Esophagus squamous epithelium (tissue), 5 donors: ENCODE measurements around the gene DOCK2. TPM values are rescaled to one million over a fixed set of nuclear protein-coding genes. Genes with fewer than 3 reads are reported as not detected.

Experiments
- DNase-seq: peaks from one replicate; lab custom pipeline; 2025; lab: John Stamatoyannopoulos, UW
- H3K27ac ChIP-seq, 4 donors: fragments of 200-600 bp; sonication (generic); one replicate each; pipeline ENCODE4 v1.5.1; 2016 to 2019; ENCODE audit warnings: mild to moderate bottlenecking in 1 of 4
- H3K27me3 ChIP-seq, 4 donors: fragments of 200-600 bp; sonication (generic); 1 replicate in 3 of 4; 2 replicates in 1 of 4; pipeline versions ENCODE4 v1.5.1 to v1.6.0; 2017 to 2021; ENCODE audit warnings: antibody characterized with exemption in 1 of 4
- H3K36me3 ChIP-seq, 3 donors: fragments of 200-600 bp; sonication (generic); one replicate each; pipeline ENCODE4 v1.5.1; 2016 to 2019
- H3K4me1 ChIP-seq, 3 donors: fragments of 200-600 bp; sonication (generic); one replicate each; pipeline ENCODE4 v1.5.1; 2017 to 2019
- H3K4me3 ChIP-seq, 4 donors: fragments of 200-600 bp; sonication (generic); 1 replicate in 3 of 4; 2 replicates in 1 of 4; pipeline ENCODE4 v1.5.1; 2016 to 2019; ENCODE audit warnings: mild to moderate bottlenecking in 2 of 4, moderate library complexity in 1 of 4
- H3K9me3 ChIP-seq, 3 donors: fragments of 200-600 bp; sonication (generic); one replicate each; pipeline ENCODE4 v1.5.1; 2016 to 2019
- POLR2A ChIP-seq, 4 donors: fragments of 450-650 bp; IDR thresholded peaks; one replicate each; pipeline ENCODE4 v1.6.1; 2017; ENCODE audit warnings: antibody characterized with exemption in 4 of 4, mild to moderate bottlenecking in 4 of 4, moderate library complexity in 3 of 4
- WGBS, 2 donors: methylation state at CpG; one replicate each; pipeline ENCODE4 v1.1.5; 2018; 5-methylcytosine and 5-hydroxymethylcytosine counted together
- intact Hi-C: fragments of 100-400 bp; cut with DNase I; formaldehyde crosslinking; loops from one replicate; pipeline ENCODE4 v1.15.0; 2022
- total RNA-seq, 4 donors: library from RNA; depleted of rRNA; stranded (reverse); fragments of >200 nt; gene quantifications; one replicate each; pipeline ENCODE4 v1.1.0, GENCODE V29; 2016
- TF ChIP-seq, protein P1 (sequence below), 6 experiments: fragments of 450-650 bp in 4 of 6; fragments of 200-600 bp in 2 of 6; sonication (generic) in 2 of 6; IDR thresholded peaks; one replicate each; pipeline ENCODE4 v1.5.1; 2016 to 2019; ENCODE audit warnings: antibody characterized with exemption in 6 of 6, mild to moderate bottlenecking in 4 of 6, moderate library complexity in 4 of 6
- donor health status: DM: yes; HTN: yes; CAD: no.

Gene DOCK2
- total RNA-seq, 4 donors from 2014 or later: 4.1 to 14.5 (median 10.0) TPM

DNA sequence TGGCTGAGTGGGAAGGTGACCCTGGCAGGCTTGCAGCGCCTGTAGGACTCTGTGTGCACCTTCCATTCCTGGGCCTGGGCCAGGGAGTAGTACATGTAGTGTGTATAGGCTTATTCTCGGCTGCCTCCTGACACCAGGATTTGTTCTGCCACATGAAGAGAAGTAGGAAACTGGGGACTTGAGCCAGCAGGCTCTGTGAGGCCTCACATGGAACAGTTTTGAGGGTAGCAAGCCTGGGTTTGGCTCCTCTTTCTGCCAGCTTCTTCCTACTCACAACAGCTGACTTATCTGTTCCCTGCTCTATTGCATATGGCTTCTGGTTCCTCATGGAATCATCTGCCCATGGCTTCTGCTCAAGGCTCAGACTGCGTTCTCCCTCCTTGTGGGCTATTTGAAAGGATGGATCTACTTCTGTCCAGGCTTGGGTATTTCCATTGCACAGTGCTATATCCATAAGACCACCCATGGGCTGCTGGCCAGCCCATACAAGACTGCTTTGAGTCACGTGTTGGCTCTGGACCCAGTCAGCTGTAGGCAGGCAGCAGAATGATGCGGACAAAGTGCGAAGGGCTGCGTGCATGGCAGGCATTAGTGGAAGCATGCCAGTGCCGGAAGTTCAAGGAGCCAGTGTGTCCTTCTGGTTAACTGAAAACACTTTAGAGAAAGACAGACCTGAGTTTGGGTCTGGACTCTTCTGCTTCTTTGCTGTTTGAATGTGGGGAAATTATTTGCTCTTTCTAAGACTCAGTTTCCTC, 354.2 kb downstream of the DOCK2 start:
- H3K27me3 ChIP-seq: no peaks in the 10 kb centered on the region
- intact Hi-C loops: no loop called here
- no peaks in the 10 kb centered on the region for H3K4me1 ChIP-seq
- H3K9me3 ChIP-seq: no peaks in the 10 kb centered on the region
- DNase-seq: no peak
- H3K4me3 ChIP-seq: no peak overlapping the region
- WGBS, 2 donors: 76 to 100% methylated on average over 1 to 7 of the region's 8 CpGs
- no peaks in the 10 kb centered on the region for H3K36me3 ChIP-seq
- no peak overlapping the region for H3K27ac ChIP-seq
- TF ChIP-seq POLR2A (IDR thresholded peaks at IDR 0.05): no peak
- TF ChIP-seq, protein P1, sequence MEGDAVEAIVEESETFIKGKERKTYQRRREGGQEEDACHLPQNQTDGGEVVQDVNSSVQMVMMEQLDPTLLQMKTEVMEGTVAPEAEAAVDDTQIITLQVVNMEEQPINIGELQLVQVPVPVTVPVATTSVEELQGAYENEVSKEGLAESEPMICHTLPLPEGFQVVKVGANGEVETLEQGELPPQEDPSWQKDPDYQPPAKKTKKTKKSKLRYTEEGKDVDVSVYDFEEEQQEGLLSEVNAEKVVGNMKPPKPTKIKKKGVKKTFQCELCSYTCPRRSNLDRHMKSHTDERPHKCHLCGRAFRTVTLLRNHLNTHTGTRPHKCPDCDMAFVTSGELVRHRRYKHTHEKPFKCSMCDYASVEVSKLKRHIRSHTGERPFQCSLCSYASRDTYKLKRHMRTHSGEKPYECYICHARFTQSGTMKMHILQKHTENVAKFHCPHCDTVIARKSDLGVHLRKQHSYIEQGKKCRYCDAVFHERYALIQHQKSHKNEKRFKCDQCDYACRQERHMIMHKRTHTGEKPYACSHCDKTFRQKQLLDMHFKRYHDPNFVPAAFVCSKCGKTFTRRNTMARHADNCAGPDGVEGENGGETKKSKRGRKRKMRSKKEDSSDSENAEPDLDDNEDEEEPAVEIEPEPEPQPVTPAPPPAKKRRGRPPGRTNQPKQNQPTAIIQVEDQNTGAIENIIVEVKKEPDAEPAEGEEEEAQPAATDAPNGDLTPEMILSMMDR (IDR thresholded peaks at IDR 0.05): no peak

DNA sequence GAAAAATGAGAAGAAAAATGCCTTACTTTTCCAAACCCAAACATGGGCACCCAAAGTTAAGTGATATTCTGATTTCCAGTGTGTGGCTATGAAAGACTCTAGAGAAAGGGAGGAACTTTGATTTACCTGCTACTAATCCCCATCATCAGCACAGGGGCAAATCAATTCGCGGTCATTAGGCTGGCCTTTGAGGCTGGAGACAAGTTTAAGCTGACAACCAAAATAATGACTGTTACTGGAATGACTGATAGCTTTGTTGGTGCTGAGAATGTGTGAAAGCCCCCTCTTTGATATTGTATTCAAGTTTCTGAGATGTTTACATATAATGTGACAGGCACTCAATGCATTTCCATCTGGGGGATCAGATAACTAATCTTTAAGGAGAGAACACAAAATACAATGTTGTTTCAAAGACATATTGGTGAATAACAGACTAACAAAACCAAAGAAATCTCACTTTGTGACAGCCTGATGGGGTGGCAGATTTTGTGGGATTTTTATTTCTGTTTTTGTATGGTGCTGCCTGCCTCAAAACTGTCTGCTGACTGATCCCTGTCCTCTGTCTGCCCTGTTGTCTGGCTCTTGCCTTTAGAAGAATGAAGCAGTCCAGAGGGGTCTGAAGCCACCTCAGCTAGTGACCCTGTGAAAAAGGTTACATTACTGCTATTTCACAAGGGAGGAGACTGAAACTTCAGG, 355.9 kb downstream of the DOCK2 start:
- Histone ChIP-seq H3K36me3 (no peaks in the 10 kb centered on the region), H3K4me1 (no peaks in the 10 kb centered on the region), H3K4me3 (no peak overlapping the region), H3K9me3 (no peaks in the 10 kb centered on the region), H3K27me3 (no peaks in the 10 kb centered on the region), H3K27ac (no peak overlapping the region)
- TF ChIP-seq, protein P1 (IDR thresholded peaks at IDR 0.05): no peak
- no peak for TF ChIP-seq POLR2A (IDR thresholded peaks at IDR 0.05)
- WGBS, 2 donors: 38 to 68% methylated on average over 2 of the region's 2 CpGs
- intact Hi-C loops: no loop called here
- no peak for DNase-seq

DNA sequence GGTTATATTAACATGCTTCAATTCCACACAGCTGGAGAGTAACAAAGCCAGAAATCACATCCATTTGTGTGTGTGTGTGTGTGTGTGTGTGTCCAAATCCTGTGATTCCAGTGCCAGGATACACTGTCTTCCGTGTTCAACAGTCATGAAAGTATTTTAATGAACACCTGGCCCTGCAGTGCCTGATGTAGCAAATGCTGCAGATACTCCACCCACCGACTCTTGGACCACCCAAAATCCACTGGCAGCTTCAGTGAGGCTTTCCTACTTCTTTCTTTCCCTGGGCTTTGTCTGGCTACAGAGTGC, 356.4 kb downstream of the DOCK2 start:
- intact Hi-C loops: no loop called here
- no peak overlapping the region for H3K27ac ChIP-seq
- no peaks in the 10 kb centered on the region for H3K36me3 ChIP-seq
- H3K4me1 ChIP-seq: no peaks in the 10 kb centered on the region
- DNase-seq: no peak
- WGBS, 2 donors: 24 to 67% methylated on average over 2 of the region's 2 CpGs
- H3K4me3 ChIP-seq: no peak overlapping the region
- no peak for TF ChIP-seq POLR2A (IDR thresholded peaks at IDR 0.05)
- TF ChIP-seq, protein P1 (IDR thresholded peaks at IDR 0.05): no peak
- no peaks in the 10 kb centered on the region for H3K9me3 ChIP-seq
- no peaks in the 10 kb centered on the region for H3K27me3 ChIP-seq

DNA sequence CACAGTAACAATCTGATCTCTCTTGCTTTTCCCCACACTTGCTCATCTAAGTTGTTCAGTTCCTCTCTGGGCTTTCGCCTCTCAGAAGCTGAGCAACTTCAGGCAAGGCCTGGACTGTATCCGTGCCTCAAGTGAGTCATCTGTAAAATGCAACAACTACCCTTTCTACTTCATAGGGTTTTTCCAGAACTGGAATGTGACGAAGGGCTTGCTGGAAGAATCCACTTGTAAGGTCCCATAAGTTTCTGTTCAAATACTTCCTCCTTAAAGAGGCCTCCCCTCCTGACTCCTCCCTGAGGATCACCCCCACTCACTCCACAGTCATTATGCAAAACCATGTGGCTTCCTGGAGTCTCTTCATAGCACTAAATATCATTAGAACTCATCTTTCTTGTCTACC, 360.7 kb downstream of the DOCK2 start:
- DNase-seq: no peak
- intact Hi-C loops: no loop called here

DNA sequence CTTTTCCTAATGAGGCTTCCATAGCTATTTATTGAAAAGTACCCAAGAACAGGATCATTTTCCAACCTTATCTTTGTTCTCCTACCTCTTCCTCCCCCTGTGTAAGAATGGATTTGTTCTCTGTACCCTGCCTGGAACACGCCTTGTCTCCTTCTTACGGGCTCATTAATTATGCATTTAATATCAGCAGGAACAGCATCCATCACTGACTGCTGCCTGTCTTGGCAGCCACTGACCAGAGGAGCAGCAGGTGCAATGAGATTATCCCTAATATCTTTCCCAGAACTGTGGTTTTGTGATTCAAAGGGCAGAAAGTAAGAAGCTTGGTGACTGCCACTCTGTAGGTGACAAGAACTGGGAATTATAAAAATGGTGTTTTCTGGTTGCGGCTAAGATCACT, 362.5 kb downstream of the DOCK2 start:
- intact Hi-C loops: no loop called here
- WGBS, 2 donors: 84 to 90% methylated on average over 3 of the region's 3 CpGs
- H3K36me3 ChIP-seq: no peaks in the 10 kb centered on the region
- TF ChIP-seq POLR2A (IDR thresholded peaks at IDR 0.05): no peak
- TF ChIP-seq, protein P1 (IDR thresholded peaks at IDR 0.05): no peak
- H3K4me1 ChIP-seq: no peaks in the 10 kb centered on the region
- no peak for DNase-seq
- no peaks in the 10 kb centered on the region for H3K27me3 ChIP-seq
- H3K9me3 ChIP-seq: no peaks in the 10 kb centered on the region
- no peak overlapping the region for H3K27ac ChIP-seq
- no peak overlapping the region for H3K4me3 ChIP-seq

More for the DNA sequence above, 360.7 kb downstream of the DOCK2 start:
- WGBS, 2 donors: 77 to 79% methylated on average over 3 of the region's 3 CpGs
- H3K36me3 ChIP-seq: no peaks in the 10 kb centered on the region
- H3K9me3 ChIP-seq: no peaks in the 10 kb centered on the region
- H3K27ac ChIP-seq: no peak overlapping the region
- H3K27me3 ChIP-seq: no peaks in the 10 kb centered on the region
- no peak overlapping the region for H3K4me3 ChIP-seq
- H3K4me1 ChIP-seq: no peaks in the 10 kb centered on the region
- TF ChIP-seq, protein P1 (IDR thresholded peaks at IDR 0.05): no peak
- TF ChIP-seq POLR2A (IDR thresholded peaks at IDR 0.05): no peak
